ENCODE measurements around the gene NACC2.

NACC2 gene

DNA sequence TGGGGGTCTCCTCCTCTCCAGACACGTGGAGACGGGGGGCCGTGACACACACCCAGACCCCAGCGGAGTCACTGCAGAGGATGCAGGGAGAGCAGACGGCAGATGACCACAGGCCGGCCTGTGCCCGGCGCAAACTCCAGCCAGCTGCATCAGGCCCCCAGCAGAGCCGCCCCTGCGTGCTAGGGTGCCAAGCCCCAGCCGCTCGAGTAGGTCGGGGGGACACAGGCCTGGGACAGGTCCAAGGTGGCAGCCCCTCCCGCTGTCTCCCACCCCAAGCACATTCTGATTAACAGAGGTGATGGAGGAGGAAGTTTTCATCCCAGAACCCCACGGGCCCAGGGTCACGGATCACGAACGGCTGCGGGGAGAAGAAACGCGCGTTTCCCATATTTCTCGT, 14.4 kb downstream of the NACC2 start:
- H3K36me3 ChIP-seq (ENCODE audit: control insufficient read depth, low read length), result no peaks in the 10 kb centered on the region
- H3K9me2 ChIP-seq (replicated peaks; ENCODE audit: control insufficient read depth, low read length), result no peaks in the 10 kb centered on the region
- H3K4me2 ChIP-seq (ENCODE audit: low read length), result no peak overlapping the region
- TF ChIP-seq, protein P1, sequence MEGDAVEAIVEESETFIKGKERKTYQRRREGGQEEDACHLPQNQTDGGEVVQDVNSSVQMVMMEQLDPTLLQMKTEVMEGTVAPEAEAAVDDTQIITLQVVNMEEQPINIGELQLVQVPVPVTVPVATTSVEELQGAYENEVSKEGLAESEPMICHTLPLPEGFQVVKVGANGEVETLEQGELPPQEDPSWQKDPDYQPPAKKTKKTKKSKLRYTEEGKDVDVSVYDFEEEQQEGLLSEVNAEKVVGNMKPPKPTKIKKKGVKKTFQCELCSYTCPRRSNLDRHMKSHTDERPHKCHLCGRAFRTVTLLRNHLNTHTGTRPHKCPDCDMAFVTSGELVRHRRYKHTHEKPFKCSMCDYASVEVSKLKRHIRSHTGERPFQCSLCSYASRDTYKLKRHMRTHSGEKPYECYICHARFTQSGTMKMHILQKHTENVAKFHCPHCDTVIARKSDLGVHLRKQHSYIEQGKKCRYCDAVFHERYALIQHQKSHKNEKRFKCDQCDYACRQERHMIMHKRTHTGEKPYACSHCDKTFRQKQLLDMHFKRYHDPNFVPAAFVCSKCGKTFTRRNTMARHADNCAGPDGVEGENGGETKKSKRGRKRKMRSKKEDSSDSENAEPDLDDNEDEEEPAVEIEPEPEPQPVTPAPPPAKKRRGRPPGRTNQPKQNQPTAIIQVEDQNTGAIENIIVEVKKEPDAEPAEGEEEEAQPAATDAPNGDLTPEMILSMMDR (IDR thresholded peaks at IDR 0.05; ENCODE audit: low read depth, low read length, poor library complexity, severe bottlenecking), result no peak
- no peak for TF ChIP-seq EZH2phosphoT487 (IDR thresholded peaks at IDR 0.05; ENCODE audit: borderline replicate concordance, low read length)
- no peaks in the 10 kb centered on the region for H4K20me1 ChIP-seq (ENCODE audit: control insufficient read depth, insufficient read depth, low read depth, low read length)
- H3K9me3 ChIP-seq (ENCODE audit: control insufficient read depth, insufficient read depth, low read length), result no peaks in the 10 kb centered on the region
- no peaks in the 10 kb centered on the region for H3K79me2 ChIP-seq (ENCODE audit: control insufficient read depth, low read length)
- no peak overlapping the region for H3K27ac ChIP-seq (ENCODE audit: low read depth, low read length)
- no peak overlapping the region for H3K4me3 ChIP-seq (ENCODE audit: low read length)
- no peaks in the 10 kb centered on the region for H3K4me1 ChIP-seq (ENCODE audit: control insufficient read depth, low read length)
- no peaks in the 10 kb centered on the region for H3F3A ChIP-seq (ENCODE audit: control insufficient read depth, insufficient read depth)
- H3K27me3 ChIP-seq (ENCODE audit: control insufficient read depth, low read length), result no peaks in the 10 kb centered on the region

DNA sequence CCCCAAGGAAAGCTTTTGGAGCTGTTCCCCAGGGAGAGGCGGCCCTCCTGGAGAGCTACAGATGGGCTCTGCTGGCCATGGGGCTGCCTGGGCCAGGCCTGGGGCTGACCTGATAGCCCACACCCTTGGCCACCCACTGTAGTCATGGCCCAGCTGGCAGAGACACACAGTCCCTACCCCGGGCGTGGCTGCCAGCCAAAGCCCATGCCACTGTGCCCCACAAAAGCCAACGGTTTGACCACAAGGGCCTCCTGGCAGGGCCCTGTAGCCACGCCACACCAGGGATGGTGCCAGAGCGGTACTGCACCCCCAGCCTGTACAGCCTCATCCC, 15.2 kb downstream of the NACC2 start:
- no peaks in the 10 kb centered on the region for H3K79me2 ChIP-seq (ENCODE audit: control insufficient read depth, low read length)
- H3K4me3 ChIP-seq (ENCODE audit: low read length), result no peak overlapping the region
- no peak for TF ChIP-seq EZH2phosphoT487 (IDR thresholded peaks at IDR 0.05; ENCODE audit: borderline replicate concordance, low read length)
- TF ChIP-seq, protein P1 (IDR thresholded peaks at IDR 0.05; ENCODE audit: low read depth, low read length, poor library complexity, severe bottlenecking), result no peak
- no peak overlapping the region for H3K27ac ChIP-seq (ENCODE audit: low read depth, low read length)
- no peaks in the 10 kb centered on the region for H3K9me2 ChIP-seq (replicated peaks; ENCODE audit: control insufficient read depth, low read length)
- H3K27me3 ChIP-seq (ENCODE audit: control insufficient read depth, low read length), result no peaks in the 10 kb centered on the region
- no peaks in the 10 kb centered on the region for H3K36me3 ChIP-seq (ENCODE audit: control insufficient read depth, low read length)
- no peaks in the 10 kb centered on the region for H4K20me1 ChIP-seq (ENCODE audit: control insufficient read depth, insufficient read depth, low read depth, low read length)
- H3F3A ChIP-seq (ENCODE audit: control insufficient read depth, insufficient read depth), result no peaks in the 10 kb centered on the region
- H3K4me2 ChIP-seq (ENCODE audit: low read length), result no peak overlapping the region
- no peaks in the 10 kb centered on the region for H3K4me1 ChIP-seq (ENCODE audit: control insufficient read depth, low read length)
- no peaks in the 10 kb centered on the region for H3K9me3 ChIP-seq (ENCODE audit: control insufficient read depth, insufficient read depth, low read length)

DNA sequence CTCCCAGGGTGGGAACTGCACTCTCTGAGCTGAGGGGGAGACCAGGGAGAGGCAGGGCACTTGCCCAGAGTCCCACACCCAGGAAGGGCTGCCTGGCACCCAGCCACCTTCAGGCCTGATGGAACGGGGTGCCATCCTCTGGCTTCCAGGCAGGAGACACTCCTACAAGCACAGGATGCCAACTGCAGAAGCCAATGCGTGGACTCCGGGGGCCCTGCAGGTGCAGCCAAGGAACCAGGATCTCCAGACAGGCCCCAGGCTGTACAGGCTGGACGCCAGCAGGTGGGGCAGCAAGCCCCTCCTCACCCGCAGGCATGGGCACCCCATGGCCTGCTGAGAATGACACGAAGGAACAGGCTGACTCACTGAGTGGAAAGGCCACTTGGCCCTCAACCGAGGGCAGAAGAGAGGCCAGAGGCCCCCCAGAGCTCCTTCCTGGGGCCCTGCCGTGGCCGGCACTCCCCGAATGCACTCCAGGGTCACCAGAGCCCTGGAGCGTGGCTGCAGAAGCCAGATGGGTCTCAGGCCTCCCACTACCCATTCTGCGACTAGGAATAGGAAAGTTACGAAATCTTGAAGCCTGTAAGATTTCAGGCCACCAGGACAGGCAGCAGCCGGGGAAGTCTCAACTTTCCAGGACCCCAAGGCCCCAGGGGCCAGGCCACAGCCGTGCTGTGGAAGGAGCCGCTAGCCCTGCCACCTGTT, 15.7 kb downstream of the NACC2 start:
- Histone ChIP-seq H3K9me3 (ENCODE audit: control insufficient read depth, insufficient read depth, low read length) (no peaks in the 10 kb centered on the region), H3K79me2 (ENCODE audit: control insufficient read depth, low read length) (no peaks in the 10 kb centered on the region), H3K4me2 (ENCODE audit: low read length) (no peak overlapping the region), H3K4me3 (ENCODE audit: low read length) (no peak overlapping the region), H3K36me3 (ENCODE audit: control insufficient read depth, low read length) (no peaks in the 10 kb centered on the region), H3K4me1 (ENCODE audit: control insufficient read depth, low read length) (no peaks in the 10 kb centered on the region), H3K9me2 (replicated peaks; ENCODE audit: control insufficient read depth, low read length) (no peaks in the 10 kb centered on the region), H4K20me1 (ENCODE audit: control insufficient read depth, insufficient read depth, low read depth, low read length) (no peaks in the 10 kb centered on the region), H3F3A (ENCODE audit: control insufficient read depth, insufficient read depth) (no peaks in the 10 kb centered on the region), H3K27ac (ENCODE audit: low read depth, low read length) (no peak overlapping the region), H3K27me3 (ENCODE audit: control insufficient read depth, low read length) (no peaks in the 10 kb centered on the region)
- TF ChIP-seq EZH2phosphoT487 (IDR thresholded peaks at IDR 0.05; ENCODE audit: borderline replicate concordance, low read length), result no peak
- TF ChIP-seq, protein P1 (IDR thresholded peaks at IDR 0.05; ENCODE audit: low read depth, low read length, poor library complexity, severe bottlenecking), result no peak

Measured in DOHH2 (cell line).